Heart right ventricle (tissue), 16 donors: ENCODE data around the gene CHST14. TPM values are rescaled to one million over a fixed set of nuclear protein-coding genes. Genes with fewer than 3 reads are reported as not detected.

Experiments
- ATAC-seq, 8 donors: fragments of 200-7000 bp; cut with Tn5 transposase; one replicate each; pipeline ENCODE4 v1.9.1; 2020; ENCODE audit warnings: mild to moderate bottlenecking in 8 of 8, moderate library complexity in 8 of 8, moderate number of reproducible peaks in 1 of 8
- DNase-seq, 2 donors: peaks; one replicate each; pipeline ENCODE4 v3.0.0-alpha.2; 2020
- H3K27ac ChIP-seq, 10 donors: fragments of 200-600 bp; sonication (generic) in 2 of 10; one replicate each; pipeline versions ENCODE4 v1.5.0 to v1.8.0; 2020 to 2022; ENCODE audit warnings: mild to moderate bottlenecking in 3 of 10
- H3K27me3 ChIP-seq, 7 donors: fragments of 200-600 bp; one replicate each; pipeline ENCODE4 v1.8.0; 2021 to 2022; ENCODE audit warnings: mild to moderate bottlenecking in 2 of 7
- H3K36me3 ChIP-seq, 9 donors: fragments of 200-600 bp; sonication (generic) in 1 of 9; one replicate each; pipeline versions ENCODE4 v1.5.0 to v1.8.0; 2020 to 2022; ENCODE audit warnings: mild to moderate bottlenecking in 2 of 9
- H3K4me1 ChIP-seq, 9 donors: fragments of 200-600 bp; sonication (generic) in 1 of 9; one replicate each; pipeline versions ENCODE4 v1.5.0 to v1.8.0; 2020 to 2022; ENCODE audit warnings: mild to moderate bottlenecking in 4 of 9
- H3K4me3 ChIP-seq, 10 donors: fragments of 200-600 bp; sonication (generic) in 2 of 10; one replicate each; pipeline versions ENCODE4 v1.5.0 to v1.8.0; 2020 to 2022; ENCODE audit warnings: mild to moderate bottlenecking in 7 of 10, moderate library complexity in 2 of 10
- H3K9me3 ChIP-seq, 11 donors: fragments of 200-600 bp in 10 of 11; sonication (generic) in 2 of 11; one replicate each; pipeline versions ENCODE4 v1.5.0 to v1.8.0; 2013 to 2022; ENCODE audit warnings: mild to moderate bottlenecking in 2 of 11, control low read depth in 1 of 11, moderate library complexity in 1 of 11
- WGBS, 2 donors: extraction: QIAGEN DNeasy Blood & Tissue Kit; methylation state at CpG; one replicate each; pipeline ENCODE4 v1.1.7; 2013; ENCODE audit warnings: inconsistent platforms in 1 of 2; 5-methylcytosine and 5-hydroxymethylcytosine counted together
- intact Hi-C, 10 donors: fragments of 100-400 bp; cut with DNase I; formaldehyde crosslinking; loops; one replicate each; pipeline versions ENCODE4 v1.11.1 to v1.14.2; 2022
- polyA plus RNA-seq, 2 donors: library from polyadenylated mRNA; stranded (reverse); fragments of 200-250 nt; gene quantifications; one replicate each; pipeline ENCODE4 v1.2.3, GENCODE V29; 2013
- total RNA-seq, 10 donors: library from RNA; stranded (reverse); fragmentation: NEBNext Ultra II Directional in 3 of 10; extraction: Animal tissue kit (Norgen Biotek cat#: 25700) in 3 of 10; gene quantifications; one replicate each; pipeline versions ENCODE4 v1.2.1 to v1.2.4, GENCODE V29; 2021 to 2023
- TF ChIP-seq, protein P1 (sequence below), 9 donors: fragments of 200-600 bp; sonication (generic) in 2 of 9; IDR thresholded peaks; one replicate each; pipeline versions ENCODE4 v1.5.0 to v1.8.0; 2021 to 2022; ENCODE audit warnings: antibody characterized with exemption in 9 of 9, mild to moderate bottlenecking in 5 of 9, moderate library complexity in 1 of 9
- donor health status: Arrhythmogenic right ventricular cardiomyopathy.
- donor health status: ischemic (EF 13 %, LVEDD 7.1; RV severe dilation, severe dysfunction).
- donor health status: healthy with polysubstance abuse.
- donor health status: DM: no; HTN: yes; CAD: no.
- donor health status: DM: no; HTN: no; CAD: no.
- donor health status: ischemic (EF 25% LVEDD 6.9; RV normal size, moderate dysfunction).
- donor health status: ischemic (EF 25% LVEDD 5.7; RV mildly dilated, moderate dysfunction).
- donor health status: healthy.
- donor health status: DM: yes; HTN: yes; CAD: no.
- donor health status: Ischemic cardiomyopathy.
- donor health status: ischemic (EF 35%, LVEDD 5.7; RV mildly dilated, moderate dysfunction).
- donor health status: nonischemic (EF 11% LVEDD 7.7; RV severe dilation, severe dysfunction).
- donor health status: DM: yes; HTN: yes; CAD: no.
- donor health status: PGD.
- donor health status: ischemic (EF 29% LVEDD 5.4; RV normal size, mild dysfunction).
- donor health status: nonischemic (EF 23%, LVEDD 6.1; RV moderate dilation, normal function).

CHST14 gene
- total and polyA plus RNA-seq, 12 donors, result 5.3 to 11.5 (median 8.9) TPM

DNA sequence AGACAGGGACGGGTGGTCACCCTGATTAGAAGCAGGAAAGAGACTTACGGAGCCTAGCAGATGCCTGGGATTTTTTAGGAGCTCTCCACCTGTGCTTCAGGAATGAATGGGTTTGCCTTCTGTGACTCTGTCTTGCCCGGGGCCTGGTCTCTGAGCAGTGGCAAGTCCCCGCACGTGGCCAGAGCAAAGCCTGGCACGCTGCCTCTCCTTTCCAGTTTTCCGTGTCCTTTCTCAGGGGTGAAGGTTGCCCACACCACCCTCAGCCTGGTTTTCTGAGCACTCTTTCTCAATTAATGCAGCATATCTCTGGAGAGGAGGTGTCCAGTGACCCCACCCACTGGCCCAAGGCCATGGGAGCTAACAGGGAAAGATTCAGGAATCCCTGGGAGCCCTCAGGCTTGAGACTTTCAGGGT is 14.5 kb upstream of the CHST14 start:
- intact Hi-C loops, result loop anchor here in 2 of 10 donors (10.0 kb wide), 1 partner anchor 48 kb away; no protein-coding TSS in a partner anchor
- TF ChIP-seq, protein P1, sequence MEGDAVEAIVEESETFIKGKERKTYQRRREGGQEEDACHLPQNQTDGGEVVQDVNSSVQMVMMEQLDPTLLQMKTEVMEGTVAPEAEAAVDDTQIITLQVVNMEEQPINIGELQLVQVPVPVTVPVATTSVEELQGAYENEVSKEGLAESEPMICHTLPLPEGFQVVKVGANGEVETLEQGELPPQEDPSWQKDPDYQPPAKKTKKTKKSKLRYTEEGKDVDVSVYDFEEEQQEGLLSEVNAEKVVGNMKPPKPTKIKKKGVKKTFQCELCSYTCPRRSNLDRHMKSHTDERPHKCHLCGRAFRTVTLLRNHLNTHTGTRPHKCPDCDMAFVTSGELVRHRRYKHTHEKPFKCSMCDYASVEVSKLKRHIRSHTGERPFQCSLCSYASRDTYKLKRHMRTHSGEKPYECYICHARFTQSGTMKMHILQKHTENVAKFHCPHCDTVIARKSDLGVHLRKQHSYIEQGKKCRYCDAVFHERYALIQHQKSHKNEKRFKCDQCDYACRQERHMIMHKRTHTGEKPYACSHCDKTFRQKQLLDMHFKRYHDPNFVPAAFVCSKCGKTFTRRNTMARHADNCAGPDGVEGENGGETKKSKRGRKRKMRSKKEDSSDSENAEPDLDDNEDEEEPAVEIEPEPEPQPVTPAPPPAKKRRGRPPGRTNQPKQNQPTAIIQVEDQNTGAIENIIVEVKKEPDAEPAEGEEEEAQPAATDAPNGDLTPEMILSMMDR (IDR thresholded peaks at IDR 0.05), result no peak
- Histone ChIP-seq H3K4me3 (no peak overlapping the region), H3K27me3 (no peaks in the 10 kb centered on the region), H3K4me1 (peaks cover 23 to 61% (median 49%) of the 10 kb centered on the region in 9 donors), H3K36me3 (peaks cover 0 to 30% (median 7%) of the 10 kb centered on the region in 9 donors), H3K27ac (peak overlapping the region in 5 of 10 donors; percentile 19 to 52 (median 29)), H3K9me3 (no peaks in the 10 kb centered on the region)
- WGBS, 2 donors, result 31 to 43% methylated on average over 7 of the region's 7 CpGs
- ATAC-seq, result peak in 7 of 8 donors; percentile 32 to 62 (median 46)
- DNase-seq, result peak in 1 of 2 donors; percentile 50

DNA sequence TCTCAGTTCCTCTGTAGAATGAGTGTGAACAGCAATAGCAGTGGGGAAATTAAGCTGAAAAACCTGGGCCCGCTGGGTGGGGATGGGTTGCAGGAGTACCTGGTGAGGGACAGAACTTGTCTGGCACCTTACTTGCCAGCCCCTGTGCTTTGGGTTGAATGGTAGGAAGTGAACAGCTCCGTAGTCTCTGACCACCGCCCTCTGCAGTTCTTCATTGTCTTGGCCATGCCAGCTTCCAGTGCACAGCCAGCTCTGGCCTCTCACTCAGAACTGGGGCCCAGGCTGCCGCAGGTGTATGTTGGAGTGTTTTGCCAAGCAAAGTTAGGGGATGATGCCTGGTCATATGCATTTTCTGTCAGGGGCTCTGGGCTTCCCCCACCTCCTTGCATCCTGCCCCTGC is 14.0 kb upstream of the CHST14 start:
- Histone ChIP-seq H3K27ac (peak overlapping the region in 5 of 10 donors; percentile 19 to 52 (median 29)), H3K9me3 (no peaks in the 10 kb centered on the region), H3K4me3 (no peak overlapping the region), H3K27me3 (no peaks in the 10 kb centered on the region), H3K36me3 (peaks cover 0 to 34% (median 8%) of the 10 kb centered on the region in 9 donors), H3K4me1 (peaks cover 23 to 57% (median 45%) of the 10 kb centered on the region in 9 donors)
- intact Hi-C loops, result loop anchor here in 2 of 10 donors (10.0 kb wide), 1 partner anchor 48 kb away; no protein-coding TSS in a partner anchor
- DNase-seq (no peak), ATAC-seq (peak in 6 of 8 donors; percentile 8 to 39 (median 24))
- TF ChIP-seq, protein P1 (IDR thresholded peaks at IDR 0.05), result no peak
- WGBS, 2 donors, result 56 to 63% methylated on average over 4 of the region's 4 CpGs

DNA sequence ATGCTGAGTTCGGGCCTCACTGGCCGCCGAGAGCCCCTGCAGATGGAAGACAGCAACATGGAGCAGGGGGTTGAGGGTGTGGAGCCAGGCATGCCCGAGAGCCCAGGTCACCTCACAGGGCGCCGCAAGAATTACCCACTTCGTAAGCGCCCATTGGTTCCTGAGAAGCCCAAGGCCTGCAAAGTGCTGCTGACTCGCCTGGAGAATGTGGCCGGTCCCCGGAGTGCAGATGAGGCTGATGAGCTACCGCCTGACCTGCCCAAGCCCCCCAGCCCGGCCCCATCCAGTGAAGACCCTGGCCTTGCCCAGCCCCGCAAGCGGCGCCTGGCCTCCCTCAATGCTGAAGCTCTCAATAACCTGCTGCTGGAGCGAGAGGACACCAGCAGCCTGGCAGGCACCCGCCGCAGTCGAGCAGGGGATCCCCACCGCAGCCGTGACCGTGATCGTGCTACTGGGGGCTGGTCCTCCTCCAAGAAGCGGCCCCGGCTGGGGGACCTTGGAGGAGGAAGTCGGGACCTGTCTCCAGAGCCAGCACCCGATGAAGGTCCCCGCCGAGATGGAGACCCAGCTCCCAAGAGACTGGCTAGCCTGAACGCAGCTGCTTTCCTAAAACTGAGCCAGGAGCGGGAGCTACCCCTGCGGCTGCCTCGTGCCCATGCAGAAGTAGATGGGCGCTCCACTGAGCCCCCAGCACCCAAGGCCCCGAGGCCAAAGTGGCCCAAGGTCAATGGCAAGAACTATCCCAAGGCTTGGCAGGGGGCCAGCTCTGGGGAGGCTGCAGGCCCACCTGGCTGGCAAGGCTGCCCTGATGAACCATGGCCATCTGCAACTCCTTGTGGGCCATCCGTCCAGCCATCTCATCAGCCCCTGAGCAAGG is 12.1 kb upstream of the CHST14 start:
- Histone ChIP-seq H3K27me3 (no peaks in the 10 kb centered on the region), H3K9me3 (no peaks in the 10 kb centered on the region), H3K4me3 (no peak overlapping the region), H3K36me3 (peaks cover 0 to 54% (median 17%) of the 10 kb centered on the region in 9 donors), H3K4me1 (peaks cover 19 to 39% (median 35%) of the 10 kb centered on the region in 9 donors), H3K27ac (no peak overlapping the region)
- DNase-seq, result no peak
- WGBS, 2 donors, result 94 to 95% methylated on average over 37 of the region's 37 CpGs
- intact Hi-C loops, result loop anchor here in 2 of 10 donors (10.0 kb wide), 1 partner anchor 46 kb away; no protein-coding TSS in a partner anchor
- no peak for ATAC-seq
- TF ChIP-seq, protein P1 (IDR thresholded peaks at IDR 0.05), result no peak

DNA sequence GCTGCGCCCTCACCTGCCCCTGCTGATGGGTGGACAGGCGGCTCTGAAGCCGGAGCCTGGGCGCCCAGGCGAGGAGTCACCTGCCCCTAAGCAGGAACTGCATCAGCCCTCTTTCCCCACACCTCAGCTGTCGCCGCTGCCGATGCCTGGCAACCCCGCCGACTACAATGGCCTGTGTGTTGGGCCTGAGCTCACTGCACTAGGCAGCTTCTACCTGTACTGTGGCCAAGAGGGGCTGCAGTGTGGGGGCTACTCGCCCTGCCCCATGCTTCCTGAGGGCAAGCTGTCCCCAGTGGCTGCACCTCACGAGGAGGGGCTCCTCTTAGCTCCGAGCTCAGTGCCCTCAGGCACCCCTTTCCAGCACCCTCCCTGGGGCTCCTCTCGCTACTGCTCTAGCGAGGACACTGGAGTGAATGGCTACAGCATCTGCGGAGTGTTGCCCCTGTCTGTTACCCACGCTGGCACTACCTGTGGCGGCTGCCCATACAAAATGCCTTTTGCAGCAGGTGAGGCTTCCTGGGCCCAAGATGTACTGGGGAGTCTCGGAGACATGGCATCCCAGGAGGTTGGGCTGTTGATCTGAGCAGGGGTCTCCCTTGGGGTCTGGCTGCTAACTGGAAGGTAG is 11.3 kb upstream of the CHST14 start:
- DNase-seq (no peak), ATAC-seq (no peak)
- intact Hi-C loops, result loop anchor here in 3 of 10 donors (10.0 kb wide), 2 partner anchors 45 to 105 kb away; partner anchors contain the start of genes CCDC32 (in 1 of the 3) and RPUSD2 (in 1 of the 3)
- H3K27me3 ChIP-seq, result no peaks in the 10 kb centered on the region
- H3K9me3 ChIP-seq, result no peaks in the 10 kb centered on the region
- WGBS, 2 donors, result 96 to 97% methylated on average over 19 of the region's 19 CpGs
- no peak overlapping the region for H3K27ac ChIP-seq
- peaks cover 17 to 31% (median 27%) of the 10 kb centered on the region in 9 donors for H3K4me1 ChIP-seq
- H3K36me3 ChIP-seq, result peaks cover 0 to 62% (median 24%) of the 10 kb centered on the region in 9 donors
- TF ChIP-seq, protein P1 (IDR thresholded peaks at IDR 0.05), result no peak
- H3K4me3 ChIP-seq, result no peak overlapping the region
